ENCODE measurements around the gene AXL. TPM values are rescaled to one million over a fixed set of nuclear protein-coding genes. Genes with fewer than 3 reads are reported as not detected.
"Not testable (repeated sequence)": the region's sequence is repeated elsewhere in the genome, so short reads cannot be mapped to it uniquely, and the experiment has no call there.

Gene AXL
- 10 to 100 TPM; 27.3 to 81.4 TPM for total RNA-seq

GRCh38 chr19:41218615-41219507, at the start of gene AXL:
Gene AXL (plus strand): TSS chr19:41219223. CDS start chr19:41219393, 170 bp downstream.
- DNase-seq (ENCODE audit: low spot score), result peak; percentile 95
- no peak for TF ChIP-seq CTCF (IDR thresholded peaks at IDR 0.05)

DNA sequence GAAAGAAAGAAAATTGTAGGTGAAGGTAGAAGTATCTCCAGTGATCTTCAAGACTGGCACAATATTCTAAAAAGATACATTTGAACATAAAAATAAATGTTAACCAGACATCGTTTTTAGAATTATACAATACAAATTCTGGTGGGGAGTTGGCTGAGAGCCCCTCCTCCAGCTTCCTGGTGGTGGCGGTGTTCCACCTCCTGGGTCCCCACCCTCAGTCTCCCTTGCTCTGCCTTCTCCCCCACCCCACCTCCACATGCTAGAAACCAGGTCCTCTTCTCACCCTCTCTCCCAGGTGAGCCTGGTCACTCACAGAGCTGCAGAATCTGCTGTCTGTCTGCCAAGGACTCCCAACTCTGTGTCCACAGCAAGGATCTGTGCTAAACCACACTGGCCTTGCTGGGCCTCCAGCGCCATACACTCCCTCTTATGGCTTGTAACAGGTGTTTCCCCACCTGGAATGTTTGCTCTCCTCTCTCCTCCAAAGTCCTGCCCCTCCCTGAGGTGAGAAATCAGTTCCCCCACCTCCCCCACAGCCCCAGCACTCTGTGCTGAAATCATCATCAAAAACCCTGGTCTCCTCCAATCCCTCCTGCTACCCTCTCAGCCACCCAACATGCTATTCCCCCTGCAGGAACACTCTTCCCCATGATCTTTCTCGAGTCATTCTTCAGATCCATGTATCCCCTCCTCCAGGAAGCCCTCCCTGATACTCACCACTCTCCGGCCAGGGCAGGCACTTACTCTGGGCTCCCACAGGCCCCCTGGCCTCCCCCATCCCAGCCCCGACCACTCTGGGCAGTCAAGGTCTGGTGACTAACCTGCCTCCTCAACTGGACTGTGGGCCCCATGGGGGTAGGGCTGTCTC, 46.5 kb upstream of the AXL start:
- H3K27ac ChIP-seq, result no peak overlapping the region

More at GRCh38 chr19:41218615-41219507, at the start of gene AXL:
- Histone ChIP-seq H3K4me3 (peak within 1 kb of the TSS; percentile 66 to 80), H3K36me3 (peaks cover 10% of the 10 kb centered on the region), H3K9me3 (no peaks in the 10 kb centered on the region), H3K4me1 (peaks cover 0 to 25% of the 10 kb centered on the region in 2 donors), H3K27me3 (no peaks in the 10 kb centered on the region), H3K27ac (peak within 1 kb of the TSS; percentile 93 to 99)

GRCh38 chr19:41174297-41174928, 44.6 kb upstream of the AXL start:
- Histone ChIP-seq H3K27me3 (no peaks in the 10 kb centered on the region), H3K9me3 (no peaks in the 10 kb centered on the region), H3K4me1 (no peaks in the 10 kb centered on the region), H3K4me3 (no peak overlapping the region), H3K27ac (no peak overlapping the region), H3K36me3 (no peaks in the 10 kb centered on the region)
- TF ChIP-seq CTCF (IDR thresholded peaks at IDR 0.05), result no peak
- DNase-seq (ENCODE audit: low spot score), result no peak

More for the DNA sequence above, 46.5 kb upstream of the AXL start:
- Histone ChIP-seq H3K36me3 (no peaks in the 10 kb centered on the region), H3K9me3 (no peaks in the 10 kb centered on the region), H3K4me3 (no peak overlapping the region), H3K27me3 (no peaks in the 10 kb centered on the region), H3K4me1 (no peaks in the 10 kb centered on the region)
- no peak for DNase-seq (ENCODE audit: low spot score)
- TF ChIP-seq CTCF (IDR thresholded peaks at IDR 0.05), result no peak

DNA sequence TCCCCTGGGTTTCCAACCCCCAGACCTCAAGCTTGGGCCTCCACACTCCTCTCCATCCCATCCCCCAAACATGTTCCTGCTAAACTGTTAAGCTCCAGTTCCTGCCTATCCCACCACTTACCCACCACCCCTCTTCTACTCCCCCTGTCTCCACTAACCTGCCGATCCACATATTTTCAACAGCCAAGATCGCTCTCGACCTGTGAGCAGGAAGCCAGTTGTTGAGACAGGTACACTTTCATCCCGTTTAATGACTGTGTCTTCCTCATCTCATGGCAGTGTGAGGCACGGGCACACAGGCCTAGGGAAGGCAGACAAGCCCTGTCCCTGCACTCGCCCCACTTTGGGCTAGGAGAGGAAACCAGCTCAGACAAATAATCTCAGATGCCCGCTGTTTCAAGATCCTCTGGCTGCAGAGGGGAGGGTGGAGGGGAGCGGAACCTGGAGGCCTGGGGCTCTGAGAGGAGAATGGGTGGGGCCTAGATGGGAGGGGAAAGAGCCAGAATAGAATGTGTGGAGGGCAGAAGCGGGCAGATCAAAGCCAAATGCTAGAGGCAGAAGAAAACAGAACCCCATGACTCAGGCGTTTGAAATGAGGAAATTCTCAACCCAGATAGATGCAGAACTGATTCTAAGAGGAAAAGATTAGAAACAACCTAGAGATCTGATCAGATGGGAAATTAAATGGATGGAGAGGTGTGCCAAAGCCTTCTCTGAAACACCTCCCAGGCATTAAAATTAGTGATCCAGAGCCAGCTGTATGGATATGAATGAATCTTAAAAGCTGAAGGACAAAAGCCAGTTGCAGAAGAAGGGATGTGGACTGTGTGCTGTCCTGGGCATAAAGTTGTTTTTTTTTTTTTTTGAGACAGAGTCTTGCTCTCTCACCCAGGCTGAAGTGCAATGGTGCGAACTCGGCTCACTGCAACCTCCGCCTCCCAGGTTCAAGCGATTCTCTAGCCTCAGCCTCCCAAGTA, 42.9 kb upstream of the AXL start:
- H3K27ac ChIP-seq, result no peak overlapping the region
- H3K9me3 ChIP-seq, result no peaks in the 10 kb centered on the region
- H3K36me3 ChIP-seq, result no peaks in the 10 kb centered on the region
- no peak overlapping the region for H3K4me3 ChIP-seq
- TF ChIP-seq CTCF (IDR thresholded peaks at IDR 0.05), result no peak
- no peaks in the 10 kb centered on the region for H3K4me1 ChIP-seq
- H3K27me3 ChIP-seq, result no peaks in the 10 kb centered on the region
- DNase-seq (ENCODE audit: low spot score), result no peak

DNA sequence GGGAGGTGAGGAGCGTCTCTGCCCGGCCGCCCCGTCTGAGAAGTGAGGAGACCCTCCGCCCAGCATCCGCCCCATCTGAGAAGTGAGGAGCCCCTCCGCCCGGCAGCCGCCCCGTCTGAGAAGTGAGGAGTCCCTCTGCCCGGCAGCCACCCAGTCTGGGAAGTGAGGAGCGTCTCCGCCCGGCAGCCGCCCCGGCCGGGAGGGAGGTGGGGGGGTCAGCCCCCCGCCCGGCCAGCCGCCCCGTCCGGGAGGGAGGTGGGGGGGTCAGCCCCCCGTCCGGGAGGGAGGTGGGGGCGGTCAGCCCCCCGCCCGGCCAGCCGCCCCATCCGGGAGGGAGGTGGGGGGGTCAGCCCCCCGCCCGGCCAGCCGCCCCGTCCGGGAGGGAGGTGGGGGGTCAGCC, 38.9 kb upstream of the AXL start:
- H3K4me1 ChIP-seq; H3K36me3 ChIP-seq; H3K27me3 ChIP-seq; H3K4me3 ChIP-seq; DNase-seq (ENCODE audit: low spot score); H3K9me3 ChIP-seq; H3K27ac ChIP-seq: not testable (repeated sequence)
